Upper lobe of left lung (tissue), 6 donors: ENCODE results near the gene KRT1. TPM values are rescaled to one million over a fixed set of nuclear protein-coding genes. Genes with fewer than 3 reads are reported as not detected.

Source experiments
- ATAC-seq, 2 donors: fragments of 200-7000 bp; cut with Tn5 transposase; one replicate each; pipeline ENCODE4 v1.9.1; 2022; ENCODE audit warnings: mild to moderate bottlenecking in 2 of 2, moderate library complexity in 2 of 2; ENCODE audit not compliant: low FRiP score in 2 of 2
- DNase-seq, 2 donors: peaks; one replicate each; pipeline ENCODE4 v3.0.0-alpha.2; 2019 to 2020
- H3K27ac ChIP-seq, 4 donors: fragments of 200-600 bp; sonication (generic); one replicate each; pipeline ENCODE4 v1.5.1; 2016 to 2019
- H3K27me3 ChIP-seq, 4 donors: fragments of 200-600 bp; sonication (generic); one replicate each; pipeline ENCODE4 v1.5.1; 2017 to 2019
- H3K36me3 ChIP-seq, 4 donors: fragments of 200-600 bp; sonication (generic); one replicate each; pipeline ENCODE4 v1.5.1; 2016 to 2019
- H3K4me1 ChIP-seq, 4 donors: fragments of 200-600 bp; sonication (generic); one replicate each; pipeline ENCODE4 v1.5.1; 2018 to 2019
- H3K4me3 ChIP-seq, 4 donors: fragments of 200-600 bp; sonication (generic); one replicate each; pipeline ENCODE4 v1.5.1; 2017 to 2019; ENCODE audit warnings: mild to moderate bottlenecking in 2 of 4, moderate library complexity in 1 of 4
- H3K9me3 ChIP-seq, 4 donors: fragments of 200-600 bp; sonication (generic); one replicate each; pipeline ENCODE4 v1.5.1; 2018 to 2019
- CTCF ChIP-seq, 6 experiments: fragments of 450-650 bp in 4 of 6; fragments of 200-600 bp in 2 of 6; sonication (generic) in 2 of 6; IDR thresholded peaks; one replicate each; pipeline ENCODE4 v1.5.1; 2016 to 2019; ENCODE audit warnings: antibody characterized with exemption in 6 of 6
- EP300 ChIP-seq, 4 donors: sonication (generic); formaldehyde crosslinking; IDR thresholded peaks; one replicate each; pipeline ENCODE4 v1.5.1; 2017; ENCODE audit warnings: antibody characterized with exemption in 4 of 4, control low read depth in 2 of 4
- POLR2A ChIP-seq, 4 donors: fragments of 450-650 bp; IDR thresholded peaks; one replicate each; pipeline ENCODE4 v1.5.1; 2016 to 2017; ENCODE audit warnings: antibody characterized with exemption in 4 of 4, mild to moderate bottlenecking in 2 of 4
- POLR2AphosphoS5 ChIP-seq, 2 donors: sonication (generic); formaldehyde crosslinking; IDR thresholded peaks; one replicate each; pipeline ENCODE4 v1.5.1; 2017; ENCODE audit warnings: antibody characterized with exemption in 2 of 2
- WGBS, 2 donors: methylation state at CpG; one replicate each; pipeline ENCODE4 v1.1.5; 2017 to 2018; 5-methylcytosine and 5-hydroxymethylcytosine counted together
- total RNA-seq, 6 donors: library from RNA; depleted of rRNA in 4 of 6; stranded (reverse); fragments of >200 nt in 4 of 6; gene quantifications; one replicate each; pipeline versions ENCODE4 v1.1.0 to v1.2.1, GENCODE V29; 2016 to 2021
- donor health status: DM: no; HTN: no; CAD: no; lungs with moderate emphysema.
- donor health status: DM: no; HTN: yes; CAD: no; lungs with severe emphysema.

Gene KRT1
- total RNA-seq, 6 donors from 2014 or later = 0.37 to 2.4 TPM; not detected in 4

- no peak overlapping the region for H3K4me3 ChIP-seq
- TF ChIP-seq EP300 (IDR thresholded peaks at IDR 0.05) (no peak), POLR2AphosphoS5 (IDR thresholded peaks at IDR 0.05) (no peak), CTCF (IDR thresholded peaks at IDR 0.05) (no peak), POLR2A (IDR thresholded peaks at IDR 0.05) (no peak)
- no peaks in the 10 kb centered on the region for H3K4me1 ChIP-seq
- DNase-seq (no peak), ATAC-seq (no peak)
- no peaks in the 10 kb centered on the region for H3K9me3 ChIP-seq
- H3K36me3 ChIP-seq = no peaks in the 10 kb centered on the region
- H3K27me3 ChIP-seq = no peaks in the 10 kb centered on the region
- no peak overlapping the region for H3K27ac ChIP-seq
- 57 to 68% methylated on average over 3 to 4 of the region's 4 CpGs for WGBS, 2 donors
Observed at GRCh38 chr12:52658196-52658595, 22.0 kb downstream of the KRT1 start.

- no peak overlapping the region for H3K27ac ChIP-seq
- no peaks in the 10 kb centered on the region for H3K27me3 ChIP-seq
- TF ChIP-seq POLR2AphosphoS5 (IDR thresholded peaks at IDR 0.05) (no peak), POLR2A (IDR thresholded peaks at IDR 0.05) (no peak), EP300 (IDR thresholded peaks at IDR 0.05) (no peak), CTCF (IDR thresholded peaks at IDR 0.05) (no peak)
- H3K4me1 ChIP-seq = no peaks in the 10 kb centered on the region
- DNase-seq (no peak), ATAC-seq (no peak)
- no peak overlapping the region for H3K4me3 ChIP-seq
- H3K9me3 ChIP-seq = no peaks in the 10 kb centered on the region
- H3K36me3 ChIP-seq = no peaks in the 10 kb centered on the region
- WGBS, 2 donors = 77 to 84% methylated on average over 6 of the region's 6 CpGs
Observed at GRCh38 chr12:52657250-52657902, 22.8 kb downstream of the KRT1 start.

GRCh38 chr12:52656616-52657015 lies 23.6 kb downstream of the KRT1 start:
- H3K27ac ChIP-seq = no peak overlapping the region
- ATAC-seq (no peak), DNase-seq (no peak)
- H3K9me3 ChIP-seq = no peaks in the 10 kb centered on the region
- TF ChIP-seq CTCF (IDR thresholded peaks at IDR 0.05) = no peak
- no peak for TF ChIP-seq POLR2A (IDR thresholded peaks at IDR 0.05)
- no peak for TF ChIP-seq POLR2AphosphoS5 (IDR thresholded peaks at IDR 0.05)
- TF ChIP-seq EP300 (IDR thresholded peaks at IDR 0.05) = no peak
- H3K36me3 ChIP-seq = no peaks in the 10 kb centered on the region
- no peaks in the 10 kb centered on the region for H3K4me1 ChIP-seq
- H3K27me3 ChIP-seq = no peaks in the 10 kb centered on the region
- H3K4me3 ChIP-seq = no peak overlapping the region
- 69 to 88% methylated on average over 4 of the region's 4 CpGs for WGBS, 2 donors

- Histone ChIP-seq H3K9me3 (no peaks in the 10 kb centered on the region), H3K27me3 (no peaks in the 10 kb centered on the region), H3K27ac (no peak overlapping the region), H3K4me3 (no peak overlapping the region), H3K36me3 (no peaks in the 10 kb centered on the region), H3K4me1 (no peaks in the 10 kb centered on the region)
- DNase-seq (peak in 1 of 2 donors; percentile 35), ATAC-seq (peak; percentile 28 to 51)
- TF ChIP-seq CTCF (IDR thresholded peaks at IDR 0.05) (no peak), POLR2A (IDR thresholded peaks at IDR 0.05) (no peak), EP300 (IDR thresholded peaks at IDR 0.05) (no peak), POLR2AphosphoS5 (IDR thresholded peaks at IDR 0.05) (no peak)
- 38 to 58% methylated on average over 6 to 8 of the region's 8 CpGs for WGBS, 2 donors
Observed at GRCh38 chr12:52655720-52656124, 24.5 kb downstream of the KRT1 start.

- TF ChIP-seq POLR2A (IDR thresholded peaks at IDR 0.05) (no peak), CTCF (IDR thresholded peaks at IDR 0.05) (no peak), EP300 (IDR thresholded peaks at IDR 0.05) (no peak), POLR2AphosphoS5 (IDR thresholded peaks at IDR 0.05) (no peak)
- Histone ChIP-seq H3K4me1 (no peaks in the 10 kb centered on the region), H3K27ac (no peak overlapping the region), H3K36me3 (no peaks in the 10 kb centered on the region), H3K4me3 (no peak overlapping the region), H3K9me3 (no peaks in the 10 kb centered on the region), H3K27me3 (no peaks in the 10 kb centered on the region)
- WGBS, 2 donors = 46 to 66% methylated on average over 6 of the region's 6 CpGs
- DNase-seq (peak in 1 of 2 donors; percentile 30), ATAC-seq (no peak)
Observed at GRCh38 chr12:52655251-52655650, 25.0 kb downstream of the KRT1 start.
